Nephron (organoid): ENCODE results near the gene LPCAT1.
A peak's percentile ranks its signal among the peaks of the same experiment; 100 is the strongest.

Experiments
- H3K27ac Mint-ChIP-seq, 3 experiments: 2 replicates each; pipeline ENCODE4 v1.8.0; 2020; ENCODE audit warnings: mixed read lengths in 3 of 3, mild to moderate bottlenecking in 2 of 3, moderate library complexity in 1 of 3
- H3K27me3 Mint-ChIP-seq: 2 replicates; pipeline ENCODE4 v1.8.0; 2021; ENCODE audit warnings: low read depth, mild to moderate bottlenecking, moderate library complexity, mixed read lengths
- H3K36me3 Mint-ChIP-seq: 2 replicates; pipeline ENCODE4 v1.8.0; 2020; ENCODE audit warnings: low read depth, mixed read lengths
- H3K4me1 Mint-ChIP-seq: 2 replicates; pipeline ENCODE4 v1.8.0; 2020; ENCODE audit warnings: mixed read lengths
- H3K4me3 Mint-ChIP-seq, 3 experiments: 2 replicates each; pipeline ENCODE4 v1.8.0; 2020; ENCODE audit warnings: mild to moderate bottlenecking in 3 of 3, mixed read lengths in 3 of 3, moderate library complexity in 2 of 3
- H3K9me3 Mint-ChIP-seq: 2 replicates; pipeline ENCODE4 v1.8.0; 2020; ENCODE audit warnings: mixed read lengths
- TF ChIP-seq, protein P1 (sequence below), 3 experiments: fragments of 200-600 bp; sonication (generic); IDR thresholded peaks; one replicate each; pipeline ENCODE4 v1.5.0; 2021; ENCODE audit warnings: antibody characterized with exemption in 3 of 3; ENCODE audit not compliant: unreplicated experiment in 3 of 3

The LPCAT1 gene

DNA sequence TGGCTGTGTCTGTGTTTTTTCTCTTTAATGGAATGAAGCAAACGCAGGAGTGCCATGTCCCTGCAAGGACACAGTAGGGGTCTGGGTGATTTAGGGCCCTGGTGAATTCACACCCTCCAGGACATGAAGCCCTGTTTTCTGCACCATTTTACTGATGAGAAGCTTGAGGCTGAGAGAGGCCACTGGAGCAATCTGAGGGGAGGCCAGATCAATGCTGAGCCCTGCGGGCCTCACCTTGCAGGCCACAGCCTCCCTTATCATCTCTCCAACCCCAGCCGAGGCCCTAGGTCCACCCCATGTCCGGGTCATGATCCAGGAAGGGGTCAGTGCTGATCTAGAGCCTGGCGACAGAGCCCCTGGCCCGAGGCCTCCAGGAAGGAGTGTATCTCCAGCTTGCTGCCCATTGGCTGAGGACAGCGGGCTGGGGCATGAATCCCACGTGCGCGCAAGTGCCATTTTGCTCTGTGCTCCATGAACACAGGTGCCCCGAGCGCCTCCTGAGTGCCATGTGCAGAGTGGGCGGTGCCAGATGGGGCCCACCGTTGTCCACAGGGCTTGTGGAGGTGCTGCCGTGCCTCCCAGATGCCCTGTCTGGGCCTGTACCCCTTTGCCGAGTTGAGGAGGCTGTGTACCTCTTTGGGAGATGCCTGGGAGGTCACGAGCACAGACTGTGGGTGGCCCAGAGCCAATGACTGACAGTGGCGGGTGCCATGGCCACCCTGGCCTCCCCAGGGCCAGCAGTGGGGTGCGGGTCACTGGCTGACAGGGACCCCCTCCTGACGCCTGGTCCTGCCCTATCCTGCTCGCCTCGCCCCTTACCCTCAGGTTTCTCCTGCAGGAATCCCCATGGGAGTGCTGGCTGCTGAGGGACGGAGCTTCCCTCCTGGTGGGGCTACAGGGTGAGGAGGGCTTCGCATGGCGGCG is 32.3 kb upstream of the LPCAT1 start:
- H3K27me3 Mint-ChIP-seq, result peaks cover 13% of the 10 kb centered on the region
- TF ChIP-seq, protein P1, sequence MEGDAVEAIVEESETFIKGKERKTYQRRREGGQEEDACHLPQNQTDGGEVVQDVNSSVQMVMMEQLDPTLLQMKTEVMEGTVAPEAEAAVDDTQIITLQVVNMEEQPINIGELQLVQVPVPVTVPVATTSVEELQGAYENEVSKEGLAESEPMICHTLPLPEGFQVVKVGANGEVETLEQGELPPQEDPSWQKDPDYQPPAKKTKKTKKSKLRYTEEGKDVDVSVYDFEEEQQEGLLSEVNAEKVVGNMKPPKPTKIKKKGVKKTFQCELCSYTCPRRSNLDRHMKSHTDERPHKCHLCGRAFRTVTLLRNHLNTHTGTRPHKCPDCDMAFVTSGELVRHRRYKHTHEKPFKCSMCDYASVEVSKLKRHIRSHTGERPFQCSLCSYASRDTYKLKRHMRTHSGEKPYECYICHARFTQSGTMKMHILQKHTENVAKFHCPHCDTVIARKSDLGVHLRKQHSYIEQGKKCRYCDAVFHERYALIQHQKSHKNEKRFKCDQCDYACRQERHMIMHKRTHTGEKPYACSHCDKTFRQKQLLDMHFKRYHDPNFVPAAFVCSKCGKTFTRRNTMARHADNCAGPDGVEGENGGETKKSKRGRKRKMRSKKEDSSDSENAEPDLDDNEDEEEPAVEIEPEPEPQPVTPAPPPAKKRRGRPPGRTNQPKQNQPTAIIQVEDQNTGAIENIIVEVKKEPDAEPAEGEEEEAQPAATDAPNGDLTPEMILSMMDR (IDR thresholded peaks at IDR 0.05; ENCODE audit: unreplicated experiment in 3 of 3), result no peak
- no peak overlapping the region for H3K4me3 Mint-ChIP-seq
- H3K36me3 Mint-ChIP-seq, result no peaks in the 10 kb centered on the region
- no peaks in the 10 kb centered on the region for H3K9me3 Mint-ChIP-seq
- H3K4me1 Mint-ChIP-seq, result peaks cover 19% of the 10 kb centered on the region
- no peak overlapping the region for H3K27ac Mint-ChIP-seq

DNA sequence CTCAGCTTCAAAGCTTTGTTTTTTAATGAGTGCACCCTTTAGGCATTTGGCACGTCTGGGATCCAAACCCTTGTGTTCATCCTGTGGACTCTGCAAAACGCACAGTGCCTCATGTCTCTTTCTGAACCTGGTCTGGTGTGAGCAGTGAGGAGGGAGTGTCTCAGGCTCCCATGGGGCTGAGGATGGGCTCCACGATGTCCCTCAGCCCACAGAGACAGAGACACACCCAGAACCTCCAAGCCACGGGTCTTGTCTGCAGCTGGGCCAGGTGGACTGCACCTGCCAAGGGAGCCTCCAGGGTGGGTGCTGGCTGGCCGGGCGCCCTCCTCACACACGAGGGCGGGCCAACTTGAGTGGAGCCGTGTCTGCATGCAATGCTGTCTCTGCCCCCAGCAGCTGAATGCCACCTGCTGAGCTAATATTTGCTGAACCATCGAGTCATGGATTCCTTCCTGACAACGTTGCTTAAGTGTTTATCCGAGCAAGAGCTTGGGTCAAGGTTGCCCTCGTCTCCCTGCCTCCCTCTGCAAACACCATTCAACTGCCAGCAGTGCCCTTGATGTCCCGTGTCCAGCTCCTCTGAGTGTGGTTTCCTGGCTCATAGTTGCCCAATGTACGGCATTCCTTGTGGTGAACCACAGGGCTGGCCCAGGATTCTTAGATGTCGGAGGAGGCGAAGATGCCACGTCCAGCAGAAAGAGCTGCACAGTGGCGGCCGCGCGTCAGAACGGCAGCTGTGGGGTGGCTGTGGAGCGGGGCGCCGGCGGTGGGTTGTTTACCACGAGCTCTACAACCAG is 31.4 kb upstream of the LPCAT1 start:
- H3K9me3 Mint-ChIP-seq, result no peaks in the 10 kb centered on the region
- H3K27ac Mint-ChIP-seq, result no peak overlapping the region
- peaks cover 19% of the 10 kb centered on the region for H3K4me1 Mint-ChIP-seq
- no peaks in the 10 kb centered on the region for H3K36me3 Mint-ChIP-seq
- H3K27me3 Mint-ChIP-seq, result peaks cover 8% of the 10 kb centered on the region
- TF ChIP-seq, protein P1 (IDR thresholded peaks at IDR 0.05; ENCODE audit: unreplicated experiment in 3 of 3), result no peak
- no peak overlapping the region for H3K4me3 Mint-ChIP-seq

DNA sequence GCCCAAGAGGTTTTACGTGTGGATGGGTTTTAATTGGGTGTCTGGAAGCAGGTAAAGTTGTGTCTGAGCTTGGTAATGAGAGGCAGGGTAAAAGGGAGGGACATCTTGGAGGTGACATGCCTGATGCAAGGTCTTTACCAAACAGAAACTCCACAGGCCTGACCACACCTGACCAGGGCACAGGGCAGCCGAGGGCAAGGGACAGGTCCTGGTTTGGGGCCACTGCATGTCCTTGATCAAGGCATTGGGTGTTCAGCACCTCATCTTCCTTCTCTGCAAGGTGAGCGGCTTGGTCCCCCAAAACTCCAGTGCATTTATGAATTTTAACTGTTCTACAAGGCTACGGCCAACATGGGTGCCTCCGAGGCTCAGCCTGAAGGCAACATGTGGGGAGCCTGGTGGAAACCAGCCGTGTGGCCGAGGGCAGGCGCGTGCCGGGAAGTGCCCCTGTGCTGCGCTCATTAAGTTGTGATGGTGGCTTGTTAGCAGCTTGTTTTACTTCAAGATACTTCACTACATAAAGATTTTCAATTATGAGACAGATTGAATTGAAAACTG is 30.7 kb upstream of the LPCAT1 start:
- Mint-ChIP-seq H3K4me1 (peaks cover 19% of the 10 kb centered on the region), H3K9me3 (no peaks in the 10 kb centered on the region), H3K27me3 (peaks cover 8% of the 10 kb centered on the region), H3K4me3 (no peak overlapping the region), H3K36me3 (no peaks in the 10 kb centered on the region), H3K27ac (no peak overlapping the region)
- TF ChIP-seq, protein P1 (IDR thresholded peaks at IDR 0.05; ENCODE audit: unreplicated experiment in 3 of 3), result no peak

DNA sequence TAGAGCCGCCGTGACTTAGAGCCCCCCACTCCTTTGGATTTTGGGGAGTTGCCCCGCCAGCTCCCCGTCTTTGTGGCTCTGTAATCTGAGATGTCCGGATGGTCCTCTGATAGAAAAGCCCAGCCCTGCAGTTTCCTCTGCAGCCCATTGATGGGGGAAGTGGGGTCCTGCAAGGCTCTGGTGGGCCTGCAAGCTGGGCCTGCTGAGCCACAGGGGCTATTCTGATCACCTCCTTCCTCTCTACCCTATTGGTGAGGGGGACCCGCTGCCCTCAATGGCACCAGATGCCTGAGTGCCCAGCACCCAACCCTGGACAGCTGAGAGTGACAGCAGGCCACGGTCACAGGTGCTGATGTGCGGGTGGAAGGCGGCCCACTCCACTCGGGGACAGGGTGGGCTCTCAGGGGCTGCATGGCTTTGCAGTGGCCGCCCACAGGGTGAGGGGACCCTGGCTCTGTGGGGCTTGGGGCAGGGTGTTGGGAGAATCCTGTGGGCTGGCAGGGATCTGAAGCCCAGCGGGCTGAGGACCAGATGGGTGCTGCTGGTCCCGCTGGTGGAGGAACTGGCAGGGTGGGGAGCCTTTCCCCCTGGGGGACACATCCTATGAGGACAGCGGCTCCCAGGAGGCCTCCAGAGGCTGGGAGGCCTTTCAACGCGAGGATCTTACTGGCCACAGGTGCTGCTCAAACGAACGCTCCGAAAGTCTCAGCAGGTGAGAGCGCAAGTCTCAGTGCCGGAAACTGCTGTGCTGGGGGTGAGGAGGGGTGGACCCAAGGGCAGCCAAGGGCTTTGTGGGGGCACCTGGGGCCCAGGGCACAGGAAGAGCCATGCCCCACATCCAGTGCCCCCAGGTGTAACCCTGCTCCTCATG is 30.0 kb upstream of the LPCAT1 start:
- no peak overlapping the region for H3K4me3 Mint-ChIP-seq
- no peak overlapping the region for H3K27ac Mint-ChIP-seq
- H3K36me3 Mint-ChIP-seq, result no peaks in the 10 kb centered on the region
- no peaks in the 10 kb centered on the region for H3K9me3 Mint-ChIP-seq
- H3K27me3 Mint-ChIP-seq, result peaks cover 8% of the 10 kb centered on the region
- peaks cover 19% of the 10 kb centered on the region for H3K4me1 Mint-ChIP-seq
- TF ChIP-seq, protein P1 (IDR thresholded peaks at IDR 0.05; ENCODE audit: unreplicated experiment in 3 of 3), result no peak

DNA sequence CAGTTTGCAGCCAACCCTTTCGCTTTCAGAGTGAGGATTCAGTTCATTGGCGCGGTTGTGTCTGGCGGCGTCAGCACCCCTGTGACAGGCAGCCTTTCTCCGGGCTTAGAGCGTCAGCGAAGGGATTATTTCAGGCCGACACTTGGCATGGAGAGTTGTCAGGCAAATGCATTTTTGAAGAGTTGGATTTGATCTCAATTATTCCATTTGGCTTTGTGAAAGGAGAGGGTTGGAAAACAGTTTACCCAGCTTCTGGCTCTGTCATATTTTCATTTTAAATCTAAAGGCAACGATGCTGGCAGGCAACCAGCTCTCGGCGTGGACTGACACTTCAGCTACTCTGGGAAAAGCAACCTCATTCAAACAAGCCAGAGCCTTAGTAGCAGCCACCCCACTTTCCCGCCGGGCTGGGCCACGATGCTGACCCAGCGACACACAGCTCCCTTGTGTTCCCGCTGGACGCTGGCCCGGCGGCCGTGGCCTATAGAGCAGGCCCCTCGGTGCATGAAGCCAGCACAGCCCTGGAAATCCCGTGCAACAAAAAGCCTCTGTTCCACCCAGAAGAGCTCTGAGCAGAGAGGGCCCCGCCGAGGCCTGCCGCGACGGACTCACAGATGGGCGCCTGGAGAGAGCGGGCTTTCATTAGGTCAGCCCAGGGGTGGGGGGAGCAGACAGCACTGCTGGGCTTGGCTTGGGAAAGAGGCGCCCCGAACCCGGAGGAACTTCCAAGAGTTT is 28.9 kb upstream of the LPCAT1 start:
- TF ChIP-seq, protein P1 (IDR thresholded peaks at IDR 0.05; ENCODE audit: unreplicated experiment in 3 of 3), result no peak
- Mint-ChIP-seq H3K27ac (peak overlapping the region in 2 of 3 experiments; percentile 60 to 72), H3K4me3 (no peak overlapping the region), H3K9me3 (no peaks in the 10 kb centered on the region), H3K4me1 (peaks cover 14% of the 10 kb centered on the region), H3K36me3 (no peaks in the 10 kb centered on the region), H3K27me3 (peaks cover 12% of the 10 kb centered on the region)
